AG04449 (cell line): ENCODE results near the gene CNDP1.

ENCODE experiments used
- CTCF ChIA-PET: fragments of 350-600 bp; formaldehyde crosslinking; extraction: SDS; loops from one replicate; lab custom pipeline; 2021; ENCODE audit warnings: antibody characterized with exemption; lab: Yijun Ruan, JAX
- POLR2A ChIA-PET: fragments of 400-600, 350-600 bp; formaldehyde crosslinking; extraction: SDS; loops from one replicate; lab custom pipeline; 2020; ENCODE audit warnings: antibody characterized with exemption, inconsistent platforms; lab: Yijun Ruan, JAX
- DNase-seq: peaks from one replicate; pipeline ENCODE4 v3.0.0-alpha.2; 2010; ENCODE audit warnings: low read depth, low spot score
- H3K4me3 ChIP-seq: 2 replicates; pipeline ENCODE4 v1.5.1; 2011; ENCODE audit warnings: low read depth, mild to moderate bottlenecking, control low read depth, low read length
- CTCF ChIP-seq: IDR thresholded peaks from one replicate; pipeline ENCODE4 v1.5.1; 2011; ENCODE audit warnings: mild to moderate bottlenecking, moderate library complexity, low read length, control low read depth, inconsistent platforms; ENCODE audit not compliant: insufficient read depth; ENCODE audit errors: missing control alignments

CNDP1 gene

DNA sequence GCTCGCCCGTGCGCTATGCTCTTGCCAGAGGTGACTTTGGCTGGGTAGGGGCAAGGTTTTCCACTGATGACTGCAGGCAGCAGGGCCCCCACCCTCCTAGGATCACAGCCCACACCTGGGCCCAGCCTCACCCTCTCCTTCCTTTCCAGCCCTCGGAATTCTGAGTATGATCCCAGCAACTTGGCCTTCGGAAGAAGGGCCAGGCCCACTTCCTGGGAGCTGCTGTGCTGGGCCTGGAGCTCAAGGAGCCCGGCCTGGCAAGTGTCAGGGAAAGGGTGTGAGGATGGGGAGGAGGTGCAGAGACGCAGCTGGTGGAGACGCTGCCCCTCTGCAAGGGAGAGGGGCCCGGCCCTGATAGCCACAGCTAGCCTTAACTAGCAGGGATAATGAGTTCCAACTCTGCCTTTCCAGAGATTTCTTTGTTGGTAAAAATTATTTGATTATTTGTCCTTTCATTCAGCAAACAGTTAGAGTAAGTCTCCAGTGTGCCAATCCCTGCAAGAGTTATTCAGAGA lies 1.7 kb upstream of the CNDP1 start:
- CTCF ChIA-PET, result no interaction called here

DNA sequence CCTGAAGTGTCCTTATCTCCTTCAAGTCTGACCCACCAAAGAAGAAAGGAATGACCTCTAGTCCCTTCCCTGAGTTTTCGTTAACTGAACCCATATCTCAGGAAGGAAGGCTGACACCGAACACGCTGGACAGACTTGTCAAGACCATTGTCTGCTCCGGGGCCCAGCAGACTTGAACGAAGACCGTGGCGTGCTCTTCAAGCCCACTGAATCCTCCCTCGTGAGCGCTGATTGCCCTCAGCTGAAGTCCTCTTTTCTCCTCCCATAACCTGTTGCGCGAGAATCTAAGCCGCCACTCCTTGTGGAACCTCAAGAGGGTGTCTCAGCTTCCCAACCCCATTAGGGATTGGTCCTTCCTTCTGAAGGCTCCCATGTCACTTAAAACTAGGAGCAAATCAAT lies 634 bp upstream of the CNDP1 start:
- no peak overlapping the region for H3K4me3 ChIP-seq
- no peak for TF ChIP-seq CTCF
- no peak for DNase-seq
- CTCF ChIA-PET, result no interaction called here
- POLR2A ChIA-PET, result no interaction called here

More for the DNA sequence above, 1.7 kb upstream of the CNDP1 start:
- TF ChIP-seq CTCF, result no peak
- H3K4me3 ChIP-seq, result no peak overlapping the region
- POLR2A ChIA-PET, result no interaction called here
- no peak for DNase-seq

DNA sequence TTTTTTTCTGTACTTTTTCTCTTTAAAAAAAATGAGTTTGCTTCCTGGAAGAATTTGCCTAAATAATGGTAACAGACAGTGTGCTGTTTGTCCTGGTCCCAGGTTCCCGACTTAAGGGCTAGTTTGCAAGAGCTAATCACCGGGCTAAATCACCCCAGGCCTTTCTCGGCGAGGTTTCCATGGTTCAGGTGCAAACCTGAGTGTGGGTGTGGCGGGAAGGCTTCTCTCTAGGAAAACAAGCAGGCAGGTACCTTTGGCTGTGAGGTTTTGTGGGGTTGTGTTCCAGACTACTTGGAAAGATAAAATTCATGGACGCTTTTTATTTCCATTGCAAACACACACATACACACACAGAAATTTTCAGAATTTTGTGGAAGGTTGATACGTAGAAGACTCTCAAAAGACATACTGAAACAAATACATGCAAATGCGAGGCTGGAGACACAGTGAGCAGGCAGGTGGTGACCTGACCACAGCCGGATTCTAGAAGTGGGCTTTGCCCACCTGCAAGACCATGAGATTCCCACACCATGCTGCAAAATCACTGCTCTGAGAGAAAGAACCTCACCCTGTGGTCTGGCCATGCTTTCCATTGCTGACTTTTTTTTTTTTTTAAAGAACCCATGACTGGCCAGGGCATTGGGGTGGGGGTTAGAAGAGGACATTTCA lies 815 bp downstream of the CNDP1 start:
- ChIA-PET CTCF (no interaction called here), POLR2A (no interaction called here)
- no peak for DNase-seq
- TF ChIP-seq CTCF, result no peak
- no peak overlapping the region for H3K4me3 ChIP-seq

GRCh38 chr18:74539289-74539688 lies 5.0 kb downstream of the CNDP1 start:
- H3K4me3 ChIP-seq, result no peak overlapping the region
- DNase-seq, result no peak
- no peak for TF ChIP-seq CTCF
- ChIA-PET CTCF (interaction anchor here (1.0 to 1.3 kb wide), 2 partner anchors 11 to 12 kb away, joined by 3 to 8 read pairs; no protein-coding TSS in a partner anchor), POLR2A (no interaction called here)

DNA sequence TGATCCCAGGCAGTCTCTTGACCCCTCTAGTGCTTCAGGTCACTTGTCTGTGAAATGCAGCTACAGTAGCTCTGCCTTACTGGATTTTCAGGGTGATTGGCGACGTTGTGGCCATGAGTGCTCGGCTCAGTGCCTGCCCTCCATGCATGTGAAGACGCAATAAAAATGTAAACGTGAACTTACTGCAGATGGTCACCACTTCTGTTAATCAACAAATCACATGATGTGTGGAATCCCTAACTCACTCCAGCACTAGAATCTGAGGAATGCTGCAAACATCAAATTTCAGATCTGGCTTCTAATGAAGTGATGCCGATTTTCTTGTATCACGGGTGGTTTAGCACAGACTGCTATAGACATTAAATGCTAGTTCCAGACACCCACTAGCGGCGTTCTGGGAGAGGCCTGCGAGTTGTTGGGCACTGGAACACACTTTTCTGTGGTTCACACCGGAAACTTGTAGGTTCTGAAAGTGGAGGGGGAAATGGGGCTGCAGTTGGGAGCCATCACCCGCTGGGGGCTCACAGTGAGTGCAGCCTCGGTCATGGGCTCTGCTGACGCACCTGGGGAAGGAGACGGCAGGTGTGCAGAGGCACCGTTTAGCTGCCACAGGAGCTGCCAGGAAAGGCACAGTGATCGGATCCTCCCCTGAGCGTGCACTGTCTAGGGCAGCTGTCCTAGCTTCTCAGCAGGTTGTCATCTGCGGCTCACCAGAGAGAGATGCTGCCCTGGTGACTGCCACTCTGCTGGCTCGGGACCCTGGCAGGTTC lies 6.5 kb downstream of the CNDP1 start:
- POLR2A ChIA-PET, result no interaction called here
- no peak for DNase-seq
- H3K4me3 ChIP-seq, result no peak overlapping the region
- no peak for TF ChIP-seq CTCF
- CTCF ChIA-PET, result interaction anchor here (3.7 kb wide), 1 partner anchor 11 kb away, joined by 18 read pairs; no protein-coding TSS in a partner anchor
